Measurements from ENCODE around the gene TMEM212.

Gene TMEM212

DNA sequence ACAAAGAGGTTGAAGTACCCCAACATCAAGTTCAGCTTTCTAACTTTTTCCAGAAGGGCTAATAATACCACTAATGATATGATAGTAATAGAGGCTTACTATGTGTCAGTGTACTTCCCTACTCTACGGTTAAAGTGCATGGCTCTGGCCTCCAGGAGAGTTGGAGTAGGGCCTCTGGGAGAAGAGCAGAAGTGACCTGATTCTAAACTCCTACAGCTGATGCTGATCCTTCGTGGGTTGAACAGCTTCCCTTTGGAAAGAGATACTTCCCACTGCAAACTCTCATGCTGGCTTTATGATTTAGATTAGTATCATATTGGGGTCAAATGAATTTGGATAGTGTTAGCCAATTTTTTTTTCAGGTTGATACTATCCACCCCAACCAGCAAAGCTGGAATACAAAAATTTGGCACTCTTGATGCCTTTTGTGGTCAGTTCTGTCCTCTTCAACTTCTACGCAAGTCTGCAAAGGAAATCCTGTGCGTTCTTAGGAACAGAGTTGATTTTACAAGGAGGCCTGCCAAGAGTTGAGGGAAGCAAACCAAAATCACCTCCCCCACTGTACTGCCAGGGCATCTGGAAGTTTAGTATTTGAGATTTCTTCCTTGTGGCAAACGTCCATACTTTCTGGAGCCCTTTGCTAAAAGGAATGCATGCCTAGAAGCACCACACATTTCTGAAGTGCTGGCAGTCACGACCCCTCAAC lies 17.8 kb downstream of the TMEM212 start:
- WGBS, 2 donors (ENCODE audit: extremely low coverage in 2 of 2, insufficient read length in 2 of 2, insufficient replicate concordance in 1 of 2) = no CpG with 5 or more reads among the region's 6 CpGs
- no peak overlapping the region for H3K4me3 ChIP-seq (ENCODE audit: low read length in 2 of 2)
- H2BK5ac ChIP-seq (ENCODE audit: low read length) = no peak overlapping the region
- H4K8ac ChIP-seq (ENCODE audit: low read depth, low read length) = no peak overlapping the region
- H2AK5ac ChIP-seq (ENCODE audit: low read depth, low read length) = no peak overlapping the region
- no peak overlapping the region for H3K18ac ChIP-seq (ENCODE audit: low read length)
- no peak overlapping the region for H4K91ac ChIP-seq (ENCODE audit: low read depth, low read length, poor library complexity)
- no peak overlapping the region for H3K9ac ChIP-seq (ENCODE audit: low read depth, low read length, poor library complexity)
- peak overlapping the region; percentile 42 for H2AFZ ChIP-seq (ENCODE audit: low read length)
- no peak overlapping the region for H2BK12ac ChIP-seq (ENCODE audit: low read length)
- H3K23ac ChIP-seq (ENCODE audit: low read depth, low read length, poor library complexity) = no peak overlapping the region
- no peak overlapping the region for H2BK15ac ChIP-seq (ENCODE audit: low read length)
- no peak for DNase-seq (ENCODE audit: low spot score)
- H3K4me1 ChIP-seq (ENCODE audit: control insufficient read depth in 2 of 2, insufficient read depth in 1 of 2, low read depth in 1 of 2, low read length in 2 of 2) = peaks cover 4 to 6% of the 10 kb centered on the region in 2 donors
- no peaks in the 10 kb centered on the region for H3K36me3 ChIP-seq (replicated peaks in 1 of 2; ENCODE audit: control insufficient read depth in 2 of 2, insufficient read depth in 2 of 2, low read length in 2 of 2)
- peaks cover 0 to 3% of the 10 kb centered on the region in 2 donors for H3K9me3 ChIP-seq (replicated peaks in 1 of 2; ENCODE audit: control insufficient read depth in 2 of 2, insufficient read depth in 1 of 2, low read depth in 1 of 2, low read length in 2 of 2)
- no peak overlapping the region for H3K4me2 ChIP-seq (ENCODE audit: insufficient read depth, low read length, poor library complexity, severe bottlenecking)
- H3K4ac ChIP-seq (ENCODE audit: low read length) = no peak overlapping the region
- H3K79me1 ChIP-seq (ENCODE audit: low read depth, low read length) = no peaks in the 10 kb centered on the region
- H2BK120ac ChIP-seq (ENCODE audit: low read depth, low read length) = no peak overlapping the region
- H3K27ac ChIP-seq (replicated peaks; ENCODE audit: low read length) = no peak overlapping the region
- no peaks in the 10 kb centered on the region for H3K27me3 ChIP-seq (ENCODE audit: control insufficient read depth in 3 of 3, insufficient read depth in 3 of 3, low read depth in 1 of 3, low read length in 3 of 3)
- H3K14ac ChIP-seq (ENCODE audit: low read length) = no peak overlapping the region

DNA sequence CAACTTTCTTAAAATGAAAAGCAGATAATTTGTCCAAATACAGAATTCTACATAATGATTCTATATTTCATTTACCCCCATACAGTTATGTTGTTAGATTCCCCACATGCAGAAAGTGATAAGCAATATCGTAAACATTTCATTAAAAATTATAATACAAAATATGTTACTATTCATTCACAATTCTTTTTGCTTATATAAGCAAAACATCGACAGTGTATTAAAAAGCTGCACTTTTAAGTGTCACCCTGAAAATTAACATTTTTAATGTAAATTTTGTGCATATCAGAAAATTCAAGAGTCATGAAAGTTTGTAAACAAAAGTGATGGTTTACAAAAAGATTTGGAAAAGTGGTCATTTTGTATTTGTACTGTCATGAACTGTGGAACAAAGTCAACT lies 19.2 kb downstream of the TMEM212 start:
- no peak overlapping the region for H3K4me2 ChIP-seq (ENCODE audit: insufficient read depth, low read length, poor library complexity, severe bottlenecking)
- peaks cover 4 to 6% of the 10 kb centered on the region in 2 donors for H3K4me1 ChIP-seq (ENCODE audit: control insufficient read depth in 2 of 2, insufficient read depth in 1 of 2, low read depth in 1 of 2, low read length in 2 of 2)
- H3K14ac ChIP-seq (ENCODE audit: low read length) = no peak overlapping the region
- no peaks in the 10 kb centered on the region for H3K79me1 ChIP-seq (ENCODE audit: low read depth, low read length)
- H3K27ac ChIP-seq (replicated peaks; ENCODE audit: low read length) = no peak overlapping the region
- no peak overlapping the region for H2BK15ac ChIP-seq (ENCODE audit: low read length)
- H3K18ac ChIP-seq (ENCODE audit: low read length) = no peak overlapping the region
- H2AK5ac ChIP-seq (ENCODE audit: low read depth, low read length) = no peak overlapping the region
- no peak overlapping the region for H3K23ac ChIP-seq (ENCODE audit: low read depth, low read length, poor library complexity)
- no peak overlapping the region for H3K4ac ChIP-seq (ENCODE audit: low read length)
- no peaks in the 10 kb centered on the region for H3K9me3 ChIP-seq (replicated peaks in 1 of 2; ENCODE audit: control insufficient read depth in 2 of 2, insufficient read depth in 1 of 2, low read depth in 1 of 2, low read length in 2 of 2)
- H2BK5ac ChIP-seq (ENCODE audit: low read length) = no peak overlapping the region
- DNase-seq (ENCODE audit: low spot score) = no peak
- no peak overlapping the region for H2AFZ ChIP-seq (ENCODE audit: low read length)
- no peak overlapping the region for H2BK12ac ChIP-seq (ENCODE audit: low read length)
- H3K9ac ChIP-seq (ENCODE audit: low read depth, low read length, poor library complexity) = no peak overlapping the region
- H3K36me3 ChIP-seq (replicated peaks in 1 of 2; ENCODE audit: control insufficient read depth in 2 of 2, insufficient read depth in 2 of 2, low read length in 2 of 2) = no peaks in the 10 kb centered on the region
- H2BK120ac ChIP-seq (ENCODE audit: low read depth, low read length) = no peak overlapping the region
- no peaks in the 10 kb centered on the region for H3K27me3 ChIP-seq (ENCODE audit: control insufficient read depth in 3 of 3, insufficient read depth in 3 of 3, low read depth in 1 of 3, low read length in 3 of 3)
- no peak overlapping the region for H3K4me3 ChIP-seq (ENCODE audit: low read length in 2 of 2)
- no peak overlapping the region for H4K8ac ChIP-seq (ENCODE audit: low read depth, low read length)
- H4K91ac ChIP-seq (ENCODE audit: low read depth, low read length, poor library complexity) = no peak overlapping the region
- WGBS, 2 donors (ENCODE audit: extremely low coverage in 2 of 2, insufficient read length in 2 of 2, insufficient replicate concordance in 1 of 2) = no CpG with 5 or more reads among the region's 2 CpGs

DNA sequence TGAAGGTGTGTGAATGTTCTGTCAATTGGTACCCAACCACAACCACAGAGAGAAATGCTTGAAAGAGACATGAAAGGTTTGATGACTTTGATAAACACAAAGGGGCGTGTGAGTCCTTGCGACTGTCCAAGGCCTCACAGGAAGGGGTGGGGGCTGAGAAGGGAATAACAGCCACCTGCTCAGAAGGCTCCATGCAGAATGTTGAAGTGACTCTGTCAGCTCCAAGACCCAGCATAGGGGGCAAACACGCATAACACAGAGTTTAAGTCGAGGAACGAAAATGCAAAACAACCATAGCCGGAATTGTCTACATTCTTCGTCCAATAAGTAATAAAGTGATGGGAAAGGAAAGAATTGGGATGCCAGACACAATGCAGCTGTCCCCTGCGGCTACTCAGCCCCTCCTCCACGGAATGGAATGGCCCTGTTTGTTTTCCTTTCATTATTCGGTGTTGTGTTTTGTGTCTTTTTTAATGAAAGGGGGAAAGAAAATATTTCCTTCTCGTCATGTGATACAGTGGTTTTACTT lies 19.9 kb downstream of the TMEM212 start:
- Histone ChIP-seq H3K23ac (ENCODE audit: low read depth, low read length, poor library complexity) (no peak overlapping the region), H2BK15ac (ENCODE audit: low read length) (no peak overlapping the region), H2AK5ac (ENCODE audit: low read depth, low read length) (no peak overlapping the region), H4K8ac (ENCODE audit: low read depth, low read length) (no peak overlapping the region), H3K36me3 (replicated peaks in 1 of 2; ENCODE audit: control insufficient read depth in 2 of 2, insufficient read depth in 2 of 2, low read length in 2 of 2) (no peaks in the 10 kb centered on the region), H2BK120ac (ENCODE audit: low read depth, low read length) (no peak overlapping the region), H3K4me3 (ENCODE audit: low read length in 2 of 2) (no peak overlapping the region), H3K18ac (ENCODE audit: low read length) (no peak overlapping the region), H3K4me2 (ENCODE audit: insufficient read depth, low read length, poor library complexity, severe bottlenecking) (no peak overlapping the region), H3K14ac (ENCODE audit: low read length) (no peak overlapping the region), H2BK5ac (ENCODE audit: low read length) (no peak overlapping the region), H3K9ac (ENCODE audit: low read depth, low read length, poor library complexity) (no peak overlapping the region), H2BK12ac (ENCODE audit: low read length) (no peak overlapping the region), H2AFZ (ENCODE audit: low read length) (peak overlapping the region; percentile 57), H3K9me3 (replicated peaks in 1 of 2; ENCODE audit: control insufficient read depth in 2 of 2, insufficient read depth in 1 of 2, low read depth in 1 of 2, low read length in 2 of 2) (no peaks in the 10 kb centered on the region), H3K79me1 (ENCODE audit: low read depth, low read length) (no peaks in the 10 kb centered on the region), H3K27ac (replicated peaks; ENCODE audit: low read length) (no peak overlapping the region), H3K4ac (ENCODE audit: low read length) (no peak overlapping the region), H4K91ac (ENCODE audit: low read depth, low read length, poor library complexity) (no peak overlapping the region), H3K27me3 (ENCODE audit: control insufficient read depth in 3 of 3, insufficient read depth in 3 of 3, low read depth in 1 of 3, low read length in 3 of 3) (no peaks in the 10 kb centered on the region), H3K4me1 (ENCODE audit: control insufficient read depth in 2 of 2, insufficient read depth in 1 of 2, low read depth in 1 of 2, low read length in 2 of 2) (peaks cover 4 to 6% of the 10 kb centered on the region in 2 donors)
- WGBS, 2 donors (ENCODE audit: extremely low coverage in 2 of 2, insufficient read length in 2 of 2, insufficient replicate concordance in 1 of 2) = no CpG with 5 or more reads among the region's 11 CpGs
- DNase-seq (ENCODE audit: low spot score) = no peak

DNA sequence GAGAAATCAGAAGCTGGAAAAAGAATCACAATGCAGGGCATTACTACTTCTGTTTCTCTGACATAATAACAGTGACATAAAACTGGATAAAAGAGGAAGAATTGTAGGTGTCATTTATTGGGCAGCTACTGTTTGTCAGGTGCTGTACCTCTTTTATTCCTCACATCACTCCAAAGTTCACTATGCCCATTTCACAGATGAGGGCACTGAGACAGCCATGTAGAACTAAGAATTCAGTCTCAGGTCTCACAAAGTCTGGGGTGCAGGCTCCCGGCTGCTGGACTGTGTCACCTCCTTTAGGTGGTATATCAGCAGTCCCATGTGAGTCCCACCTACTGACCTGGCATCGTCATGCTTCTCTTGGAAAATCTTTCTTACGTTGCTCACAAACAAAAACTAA lies 20.8 kb downstream of the TMEM212 start:
- Histone ChIP-seq H3K27ac (replicated peaks; ENCODE audit: low read length) (no peak overlapping the region), H3K9ac (ENCODE audit: low read depth, low read length, poor library complexity) (no peak overlapping the region)

More for the DNA sequence above, 20.8 kb downstream of the TMEM212 start:
- H3K36me3 ChIP-seq (replicated peaks in 1 of 2; ENCODE audit: control insufficient read depth in 2 of 2, insufficient read depth in 2 of 2, low read length in 2 of 2) = no peaks in the 10 kb centered on the region
- no peak overlapping the region for H4K8ac ChIP-seq (ENCODE audit: low read depth, low read length)
- WGBS, 2 donors (ENCODE audit: extremely low coverage in 2 of 2, insufficient read length in 2 of 2, insufficient replicate concordance in 1 of 2) = no CpG with 5 or more reads among the region's 3 CpGs
- H3K4me3 ChIP-seq (ENCODE audit: low read length in 2 of 2) = no peak overlapping the region
- peak overlapping the region; percentile 57 for H2AFZ ChIP-seq (ENCODE audit: low read length)
- H2BK12ac ChIP-seq (ENCODE audit: low read length) = no peak overlapping the region
- H3K4me2 ChIP-seq (ENCODE audit: insufficient read depth, low read length, poor library complexity, severe bottlenecking) = no peak overlapping the region
- H3K14ac ChIP-seq (ENCODE audit: low read length) = no peak overlapping the region
- no peak overlapping the region for H2BK5ac ChIP-seq (ENCODE audit: low read length)
- no peak for DNase-seq (ENCODE audit: low spot score)
- no peak overlapping the region for H2BK120ac ChIP-seq (ENCODE audit: low read depth, low read length)
- peaks cover 4 to 6% of the 10 kb centered on the region in 2 donors for H3K4me1 ChIP-seq (ENCODE audit: control insufficient read depth in 2 of 2, insufficient read depth in 1 of 2, low read depth in 1 of 2, low read length in 2 of 2)
- H3K18ac ChIP-seq (ENCODE audit: low read length) = no peak overlapping the region
- H4K91ac ChIP-seq (ENCODE audit: low read depth, low read length, poor library complexity) = no peak overlapping the region
- no peak overlapping the region for H2BK15ac ChIP-seq (ENCODE audit: low read length)
- H3K23ac ChIP-seq (ENCODE audit: low read depth, low read length, poor library complexity) = no peak overlapping the region
- no peak overlapping the region for H2AK5ac ChIP-seq (ENCODE audit: low read depth, low read length)
- no peaks in the 10 kb centered on the region for H3K9me3 ChIP-seq (replicated peaks in 1 of 2; ENCODE audit: control insufficient read depth in 2 of 2, insufficient read depth in 1 of 2, low read depth in 1 of 2, low read length in 2 of 2)
- no peaks in the 10 kb centered on the region for H3K27me3 ChIP-seq (ENCODE audit: control insufficient read depth in 3 of 3, insufficient read depth in 3 of 3, low read depth in 1 of 3, low read length in 3 of 3)
- H3K4ac ChIP-seq (ENCODE audit: low read length) = no peak overlapping the region
- no peaks in the 10 kb centered on the region for H3K79me1 ChIP-seq (ENCODE audit: low read depth, low read length)

Measured in neuronal stem cell (in vitro differentiated cells).